Gastrocnemius medialis (tissue), 4 donors: ENCODE results near the gene PDE3B. TPM values are rescaled to one million over a fixed set of nuclear protein-coding genes. Genes with fewer than 3 reads are reported as not detected.

Experiments
- ATAC-seq, 2 donors: fragments of 150-250 bp; one replicate each; pipeline ENCODE4 v1.9.1; 2016
- DNase-seq, 2 donors: peaks; one replicate each; pipeline ENCODE4 v3.0.0-alpha.2; 2019
- H3K27ac ChIP-seq, 4 donors: fragments of 200-600 bp; sonication (generic); 1 replicate in 1 of 4; 2 replicates in 3 of 4; pipeline ENCODE4 v1.5.1; 2016 to 2018; ENCODE audit warnings: mild to moderate bottlenecking in 2 of 4, moderate library complexity in 1 of 4
- H3K27me3 ChIP-seq, 3 donors: fragments of 200-600 bp; sonication (generic) in 2 of 3; 1 replicate in 1 of 3; 2 replicates in 2 of 3; pipeline versions ENCODE4 v1.5.1 to v1.6.0; 2016 to 2019; ENCODE audit warnings: mild to moderate bottlenecking in 1 of 3, moderate library complexity in 1 of 3
- H3K36me3 ChIP-seq, 2 donors: fragments of 200-600 bp; sonication (generic) in 1 of 2; one replicate each; pipeline ENCODE4 v1.5.1; 2017 to 2018
- H3K4me1 ChIP-seq, 2 donors: fragments of 200-600 bp; sonication (generic) in 1 of 2; one replicate each; pipeline ENCODE4 v1.5.1; 2016 to 2017; ENCODE audit warnings: mild to moderate bottlenecking in 2 of 2
- H3K4me3 ChIP-seq, 4 donors: fragments of 200-600 bp; sonication (generic) in 3 of 4; 1 replicate in 1 of 4; 2 replicates in 3 of 4; pipeline ENCODE4 v1.5.1; 2016 to 2019; ENCODE audit warnings: mild to moderate bottlenecking in 2 of 4
- H3K9me3 ChIP-seq, 3 donors: fragments of 200-600 bp; sonication (generic) in 2 of 3; 1 replicate in 1 of 3; 2 replicates in 2 of 3; pipeline ENCODE4 v1.5.1; 2016 to 2019
- POLR2A ChIP-seq, 2 donors: fragments of 450-650 bp; IDR thresholded peaks; one replicate each; pipeline ENCODE4 v1.6.1; 2017; ENCODE audit warnings: antibody characterized with exemption in 2 of 2, mild to moderate bottlenecking in 2 of 2, moderate library complexity in 2 of 2
- in situ Hi-C, 4 donors: fragments of 200-750 bp; cut with MboI; loops; one replicate each; pipeline versions ENCODE4 v1.15.0 to v1.8.0; 2017; ENCODE audit warnings: low sequenced_read_pairs in 4 of 4
- intact Hi-C: fragments of 100-400 bp; cut with DNase I; formaldehyde crosslinking; loops from one replicate; pipeline ENCODE4 v1.15.1; 2023; ENCODE audit warnings: low total_unique reads
- total RNA-seq, 4 donors: library from RNA; depleted of rRNA; stranded (reverse); fragments of >200 nt; gene quantifications; one replicate each; pipeline versions ENCODE4 v1.1.0 to v1.2.3, GENCODE V29; 2016
- TF ChIP-seq, protein P1 (sequence below), 5 experiments: fragments of 450-650 bp in 3 of 5; fragments of 200-600 bp in 2 of 5; sonication (generic) in 2 of 5; IDR thresholded peaks in 4 of 5; conservative IDR thresholded peaks in 1 of 5; 1 replicate in 4 of 5; 2 replicates in 1 of 5; pipeline ENCODE4 v1.5.1; 2016 to 2019; ENCODE audit warnings: antibody characterized with exemption in 5 of 5, mild to moderate bottlenecking in 3 of 5, moderate library complexity in 3 of 5

Gene PDE3B
- total RNA-seq, 4 donors from 2014 or later: 0.39 to 1.1 (median 0.76) TPM

DNA sequence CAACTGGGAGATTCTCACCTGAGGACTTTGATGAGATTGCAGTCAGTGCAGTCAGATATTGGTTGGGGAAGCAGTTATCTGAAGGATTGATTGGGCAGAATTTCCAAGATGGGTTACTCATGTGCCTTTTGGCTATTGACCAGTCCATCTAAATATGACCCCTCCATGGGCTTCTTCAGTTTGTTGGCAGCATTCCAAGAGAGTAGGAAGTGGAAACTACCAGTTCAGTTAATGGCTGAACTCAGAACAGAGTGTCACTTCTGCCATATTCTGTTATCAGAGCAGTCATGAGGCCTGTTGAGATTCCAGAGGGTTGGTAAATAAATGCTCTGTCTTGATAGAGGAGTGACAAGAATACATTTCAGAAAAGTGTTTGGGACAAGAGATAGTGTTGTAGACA is 177.4 kb downstream of the PDE3B start:
- no peak for ATAC-seq
- intact Hi-C loops: no loop called here
- in situ Hi-C loops: no loop called here
- Histone ChIP-seq H3K27ac (no peak overlapping the region), H3K27me3 (no peaks in the 10 kb centered on the region), H3K36me3 (no peaks in the 10 kb centered on the region), H3K9me3 (no peaks in the 10 kb centered on the region), H3K4me3 (no peak overlapping the region), H3K4me1 (no peaks in the 10 kb centered on the region)
- TF ChIP-seq, protein P1, sequence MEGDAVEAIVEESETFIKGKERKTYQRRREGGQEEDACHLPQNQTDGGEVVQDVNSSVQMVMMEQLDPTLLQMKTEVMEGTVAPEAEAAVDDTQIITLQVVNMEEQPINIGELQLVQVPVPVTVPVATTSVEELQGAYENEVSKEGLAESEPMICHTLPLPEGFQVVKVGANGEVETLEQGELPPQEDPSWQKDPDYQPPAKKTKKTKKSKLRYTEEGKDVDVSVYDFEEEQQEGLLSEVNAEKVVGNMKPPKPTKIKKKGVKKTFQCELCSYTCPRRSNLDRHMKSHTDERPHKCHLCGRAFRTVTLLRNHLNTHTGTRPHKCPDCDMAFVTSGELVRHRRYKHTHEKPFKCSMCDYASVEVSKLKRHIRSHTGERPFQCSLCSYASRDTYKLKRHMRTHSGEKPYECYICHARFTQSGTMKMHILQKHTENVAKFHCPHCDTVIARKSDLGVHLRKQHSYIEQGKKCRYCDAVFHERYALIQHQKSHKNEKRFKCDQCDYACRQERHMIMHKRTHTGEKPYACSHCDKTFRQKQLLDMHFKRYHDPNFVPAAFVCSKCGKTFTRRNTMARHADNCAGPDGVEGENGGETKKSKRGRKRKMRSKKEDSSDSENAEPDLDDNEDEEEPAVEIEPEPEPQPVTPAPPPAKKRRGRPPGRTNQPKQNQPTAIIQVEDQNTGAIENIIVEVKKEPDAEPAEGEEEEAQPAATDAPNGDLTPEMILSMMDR (IDR thresholded peaks at IDR 0.05 in 4 of 5, conservative IDR thresholded peaks at IDR 0.05 in 1 of 5): no peak
- TF ChIP-seq POLR2A (IDR thresholded peaks at IDR 0.05): no peak
- no peak for DNase-seq

DNA sequence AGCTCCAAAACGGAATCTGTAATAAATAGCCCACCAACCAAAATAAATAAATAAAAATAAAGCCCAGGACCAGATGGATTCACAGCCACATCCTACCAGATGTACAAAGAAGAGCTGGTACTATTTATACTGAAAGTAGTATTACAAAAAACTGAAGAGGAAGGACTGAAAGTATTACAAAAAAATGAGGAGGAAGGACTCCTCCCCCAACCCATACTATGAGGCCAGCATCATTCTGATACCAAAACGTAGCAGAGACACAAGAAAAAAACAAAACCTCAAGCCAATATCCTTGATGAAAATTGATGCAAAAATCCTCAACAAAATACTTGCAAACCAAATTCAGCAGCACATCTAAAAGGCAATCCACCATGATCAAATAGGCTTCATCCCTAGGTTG is 183.0 kb downstream of the PDE3B start:
- in situ Hi-C loops: no loop called here
- Histone ChIP-seq H3K4me1 (no peaks in the 10 kb centered on the region), H3K27ac (no peak overlapping the region), H3K9me3 (no peaks in the 10 kb centered on the region), H3K27me3 (no peaks in the 10 kb centered on the region), H3K36me3 (no peaks in the 10 kb centered on the region), H3K4me3 (no peak overlapping the region)
- no peak for DNase-seq
- intact Hi-C loops: no loop called here
- TF ChIP-seq, protein P1 (IDR thresholded peaks at IDR 0.05 in 4 of 5, conservative IDR thresholded peaks at IDR 0.05 in 1 of 5): no peak
- no peak for TF ChIP-seq POLR2A (IDR thresholded peaks at IDR 0.05)
- ATAC-seq: no peak

DNA sequence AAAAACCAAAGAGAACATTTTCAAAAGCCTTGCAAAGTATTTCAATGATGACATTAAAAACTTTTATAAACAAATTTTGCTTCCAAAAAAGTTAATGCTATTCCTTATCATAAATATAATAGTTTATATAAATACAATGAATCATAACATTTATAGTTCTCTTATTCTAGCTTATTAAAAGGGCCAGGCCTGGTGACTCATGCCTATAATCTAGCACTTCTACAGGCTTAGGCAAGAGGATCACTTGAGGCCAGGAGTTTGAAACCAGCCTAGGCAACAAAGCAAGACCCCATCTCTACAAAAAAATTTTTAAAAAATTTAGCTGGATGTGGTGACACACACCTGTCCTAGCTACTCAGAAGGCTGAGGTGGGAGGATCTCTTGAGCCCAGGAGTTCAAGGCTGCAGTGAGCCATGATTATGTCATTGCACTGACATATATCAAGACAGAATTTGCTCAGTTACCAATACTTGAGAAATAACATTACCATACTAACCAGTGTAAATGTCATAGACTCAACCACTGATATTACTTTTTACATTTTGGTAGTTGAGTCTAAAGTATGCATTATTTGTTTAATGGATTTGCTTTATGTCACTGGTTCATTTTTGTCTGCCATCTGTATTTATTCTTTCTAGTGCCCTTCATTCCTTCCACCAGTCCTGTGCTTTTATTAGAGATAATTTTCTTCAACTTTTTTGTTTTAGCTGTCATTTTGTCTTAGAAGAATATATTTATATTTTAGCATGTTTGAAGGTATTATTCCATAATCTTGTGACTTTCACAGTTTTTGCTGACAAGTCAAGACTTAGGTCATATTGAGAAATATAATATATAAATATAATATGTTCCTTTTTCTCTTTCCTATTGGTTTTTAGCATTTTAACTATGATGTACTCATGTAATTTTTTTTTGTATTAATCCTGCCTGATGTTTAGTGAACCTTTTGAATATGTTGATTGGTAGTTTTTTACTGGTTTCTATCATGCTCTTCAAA is 192.2 kb downstream of the PDE3B start:
- Histone ChIP-seq H3K36me3 (no peaks in the 10 kb centered on the region), H3K4me3 (no peak overlapping the region), H3K9me3 (no peaks in the 10 kb centered on the region), H3K4me1 (no peaks in the 10 kb centered on the region), H3K27me3 (no peaks in the 10 kb centered on the region), H3K27ac (no peak overlapping the region)
- ATAC-seq (no peak), DNase-seq (no peak)
- intact Hi-C loops (no loop called here), in situ Hi-C loops (no loop called here)
- TF ChIP-seq, protein P1 (IDR thresholded peaks at IDR 0.05 in 4 of 5, conservative IDR thresholded peaks at IDR 0.05 in 1 of 5): no peak
- no peak for TF ChIP-seq POLR2A (IDR thresholded peaks at IDR 0.05)

DNA sequence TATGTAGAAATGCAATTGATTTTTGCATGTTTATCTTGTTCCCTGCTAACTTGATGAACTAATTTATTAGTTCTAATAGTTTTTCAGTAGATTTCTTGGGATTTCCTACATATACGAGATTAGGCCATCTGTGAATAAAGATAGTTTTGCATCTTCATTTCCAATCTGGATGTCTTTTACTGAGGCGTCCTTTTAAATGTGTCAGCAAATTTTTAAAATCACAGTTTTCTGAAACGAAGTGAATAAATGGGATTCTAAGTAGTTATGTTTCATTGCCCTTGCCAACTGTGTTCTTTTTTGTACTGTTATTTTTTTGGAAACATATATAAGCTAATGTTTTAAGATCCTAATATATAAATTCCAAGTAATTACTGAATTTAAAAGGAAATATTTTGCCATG is 198.4 kb downstream of the PDE3B start:
- Histone ChIP-seq H3K9me3 (no peaks in the 10 kb centered on the region), H3K36me3 (no peaks in the 10 kb centered on the region), H3K27ac (no peak overlapping the region), H3K4me1 (no peaks in the 10 kb centered on the region), H3K27me3 (no peaks in the 10 kb centered on the region), H3K4me3 (no peak overlapping the region)
- ATAC-seq: no peak
- no peak for DNase-seq
- in situ Hi-C loops: no loop called here
- TF ChIP-seq POLR2A (IDR thresholded peaks at IDR 0.05): no peak
- TF ChIP-seq, protein P1 (IDR thresholded peaks at IDR 0.05 in 4 of 5, conservative IDR thresholded peaks at IDR 0.05 in 1 of 5): no peak
- intact Hi-C loops: no loop called here
